Activated CD4-positive, alpha-beta T cell treated with anti-CD3 and anti-CD28 coated beads, Interleukin-2, amount 10 ng/mL, durations not matched to agents 7 days and 5 days (primary cell): ENCODE measurements around the gene ARF1. TPM values are rescaled to one million over a fixed set of nuclear protein-coding genes. Genes with fewer than 3 reads are reported as not detected.

Experiments
- CTCF ChIA-PET: fragments of 350-600 bp; sonication (Branson Sonifier 250); formaldehyde crosslinking; loops from one replicate; lab custom pipeline; 2021; ENCODE audit warnings: antibody characterized with exemption; lab: Charles Lee
- POLR2A ChIA-PET: fragments of 350-600 bp; sonication (Branson Sonifier 250); formaldehyde crosslinking; loops from one replicate; lab custom pipeline; 2021; ENCODE audit warnings: antibody characterized with exemption; lab: Charles Lee
- DNase-seq: peaks from one replicate; pipeline ENCODE4 v3.0.0-alpha.2; 2020
- H3K27ac Mint-ChIP-seq: one replicate; pipeline ENCODE4 v1.8.0; 2021; ENCODE audit warnings: mild to moderate bottlenecking, moderate library complexity, mixed read lengths
- H3K27me3 Mint-ChIP-seq: one replicate; pipeline ENCODE4 v1.8.0; 2021; ENCODE audit warnings: mixed read lengths
- H3K36me3 Mint-ChIP-seq: one replicate; pipeline ENCODE4 v1.8.0; 2021; ENCODE audit warnings: low read depth, mixed read lengths
- H3K4me1 Mint-ChIP-seq: one replicate; pipeline ENCODE4 v1.8.0; 2021; ENCODE audit warnings: mixed read lengths
- H3K4me3 Mint-ChIP-seq: one replicate; pipeline ENCODE4 v1.8.0; 2021; ENCODE audit warnings: mild to moderate bottlenecking, moderate library complexity, mixed read lengths
- H3K9me3 Mint-ChIP-seq: one replicate; pipeline ENCODE4 v1.8.0; 2021; ENCODE audit warnings: mixed read lengths
- total RNA-seq, 2 experiments: library from RNA; stranded (reverse); gene quantifications; one replicate each; pipeline ENCODE4 v1.2.3, GENCODE V29; 2021

ARF1 gene
- total RNA-seq, 2 experiments from 2014 or later = 267 to 285 TPM

GRCh38 chr1:228066891-228067654 is 15.4 kb upstream of the ARF1 start:
- Mint-ChIP-seq H3K27ac (no peak overlapping the region), H3K4me3 (no peak overlapping the region), H3K4me1 (no peaks in the 10 kb centered on the region), H3K36me3 (no peaks in the 10 kb centered on the region), H3K27me3 (peaks cover 8% of the 10 kb centered on the region), H3K9me3 (no peaks in the 10 kb centered on the region)
- CTCF ChIA-PET = interaction anchor here (1.8 kb wide), 1 partner anchor 10 kb away, joined by 5 read pairs; no protein-coding TSS in a partner anchor
- no peak for DNase-seq
- POLR2A ChIA-PET = interaction anchor here (0.6 kb wide), 1 partner anchor 20 kb away, joined by 3 read pairs; no protein-coding TSS in a partner anchor

- peaks cover 6% of the 10 kb centered on the region for H3K27me3 Mint-ChIP-seq
- ChIA-PET CTCF (no interaction called here), POLR2A (no interaction called here)
- no peaks in the 10 kb centered on the region for H3K9me3 Mint-ChIP-seq
- no peaks in the 10 kb centered on the region for H3K4me1 Mint-ChIP-seq
- no peak overlapping the region for H3K27ac Mint-ChIP-seq
- no peak for DNase-seq
- H3K4me3 Mint-ChIP-seq = no peak overlapping the region
- H3K36me3 Mint-ChIP-seq = no peaks in the 10 kb centered on the region
Measured at GRCh38 chr1:228068359-228068758, 14.1 kb upstream of the ARF1 start.

GRCh38 chr1:228070173-228070572 is 12.3 kb upstream of the ARF1 start:
- Mint-ChIP-seq H3K4me1 (no peaks in the 10 kb centered on the region), H3K27me3 (peaks cover 6% of the 10 kb centered on the region), H3K36me3 (no peaks in the 10 kb centered on the region), H3K9me3 (no peaks in the 10 kb centered on the region), H3K4me3 (no peak overlapping the region), H3K27ac (no peak overlapping the region)
- CTCF ChIA-PET = no interaction called here
- no peak for DNase-seq
- POLR2A ChIA-PET = no interaction called here

GRCh38 chr1:228070851-228071250 is 11.7 kb upstream of the ARF1 start:
- Mint-ChIP-seq H3K36me3 (no peaks in the 10 kb centered on the region), H3K4me3 (no peak overlapping the region), H3K27me3 (peaks cover 6% of the 10 kb centered on the region), H3K9me3 (no peaks in the 10 kb centered on the region), H3K4me1 (no peaks in the 10 kb centered on the region), H3K27ac (no peak overlapping the region)
- POLR2A ChIA-PET = no interaction called here
- no peak for DNase-seq
- CTCF ChIA-PET = no interaction called here

GRCh38 chr1:228071839-228072657 is 10.5 kb upstream of the ARF1 start:
- no peak overlapping the region for H3K4me3 Mint-ChIP-seq
- ChIA-PET POLR2A (no interaction called here), CTCF (no interaction called here)
- H3K27ac Mint-ChIP-seq = no peak overlapping the region
- H3K4me1 Mint-ChIP-seq = no peaks in the 10 kb centered on the region
- peaks cover 3% of the 10 kb centered on the region for H3K27me3 Mint-ChIP-seq
- no peaks in the 10 kb centered on the region for H3K9me3 Mint-ChIP-seq
- DNase-seq = no peak
- no peaks in the 10 kb centered on the region for H3K36me3 Mint-ChIP-seq

GRCh38 chr1:228072658-228073043 is 9.9 kb upstream of the ARF1 start:
- POLR2A ChIA-PET = no interaction called here
- Mint-ChIP-seq H3K27me3 (no peaks in the 10 kb centered on the region), H3K27ac (no peak overlapping the region), H3K4me1 (peaks cover under 1% of the 10 kb centered on the region), H3K9me3 (no peaks in the 10 kb centered on the region), H3K4me3 (no peak overlapping the region), H3K36me3 (no peaks in the 10 kb centered on the region)
- CTCF ChIA-PET = no interaction called here
- DNase-seq = no peak

- Mint-ChIP-seq H3K27me3 (no peaks in the 10 kb centered on the region), H3K36me3 (no peaks in the 10 kb centered on the region), H3K9me3 (no peaks in the 10 kb centered on the region), H3K4me3 (no peak overlapping the region), H3K27ac (no peak overlapping the region), H3K4me1 (peaks cover 1% of the 10 kb centered on the region)
- ChIA-PET CTCF (interaction anchor here (1.9 kb wide), 1 partner anchor 9 kb away, joined by 4 read pairs; no protein-coding TSS in a partner anchor), POLR2A (interaction anchor here (0.7 kb wide), 1 partner anchor 61 kb away, joined by 3 read pairs; no protein-coding TSS in a partner anchor)
- no peak for DNase-seq
Measured at GRCh38 chr1:228073061-228073856, 9.2 kb upstream of the ARF1 start.

GRCh38 chr1:228073857-228074545 is 8.5 kb upstream of the ARF1 start:
- no peaks in the 10 kb centered on the region for H3K9me3 Mint-ChIP-seq
- H3K27me3 Mint-ChIP-seq = no peaks in the 10 kb centered on the region
- DNase-seq = no peak
- CTCF ChIA-PET = interaction anchor here (1.9 kb wide), 1 partner anchor 10 kb away, joined by 4 read pairs; no protein-coding TSS in a partner anchor
- no peaks in the 10 kb centered on the region for H3K36me3 Mint-ChIP-seq
- POLR2A ChIA-PET = interaction anchor here (0.7 kb wide), 1 partner anchor 60 kb away, joined by 3 read pairs; no protein-coding TSS in a partner anchor
- peaks cover 3% of the 10 kb centered on the region for H3K4me1 Mint-ChIP-seq
- no peak overlapping the region for H3K27ac Mint-ChIP-seq
- no peak overlapping the region for H3K4me3 Mint-ChIP-seq

- no peaks in the 10 kb centered on the region for H3K27me3 Mint-ChIP-seq
- no peak overlapping the region for H3K4me3 Mint-ChIP-seq
- POLR2A ChIA-PET = no interaction called here
- H3K27ac Mint-ChIP-seq = no peak overlapping the region
- no peaks in the 10 kb centered on the region for H3K36me3 Mint-ChIP-seq
- H3K4me1 Mint-ChIP-seq = peaks cover 11% of the 10 kb centered on the region
- CTCF ChIA-PET = interaction anchor here (1.9 kb wide), 1 partner anchor 11 kb away, joined by 4 read pairs; no protein-coding TSS in a partner anchor
- no peak for DNase-seq
- no peaks in the 10 kb centered on the region for H3K9me3 Mint-ChIP-seq
Measured at GRCh38 chr1:228074954-228075730, 7.4 kb upstream of the ARF1 start.

- POLR2A ChIA-PET = no interaction called here
- H3K27ac Mint-ChIP-seq = no peak overlapping the region
Measured at GRCh38 chr1:228075801-228076271, 6.7 kb upstream of the ARF1 start.

GRCh38 chr1:228076796-228077430 is 5.6 kb upstream of the ARF1 start:
- DNase-seq = no peak
- peaks cover 15% of the 10 kb centered on the region for H3K4me1 Mint-ChIP-seq
- CTCF ChIA-PET = interaction anchor here (0.6 to 1.6 kb wide), 3 partner anchors 10 to 78 kb away, joined by 4 to 11 read pairs (median 5); no protein-coding TSS in a partner anchor
- POLR2A ChIA-PET = no interaction called here
- H3K4me3 Mint-ChIP-seq = no peak overlapping the region
- no peaks in the 10 kb centered on the region for H3K27me3 Mint-ChIP-seq
- no peaks in the 10 kb centered on the region for H3K9me3 Mint-ChIP-seq
- no peak overlapping the region for H3K27ac Mint-ChIP-seq
- no peaks in the 10 kb centered on the region for H3K36me3 Mint-ChIP-seq

More at GRCh38 chr1:228075801-228076271, 6.7 kb upstream of the ARF1 start:
- no peaks in the 10 kb centered on the region for H3K9me3 Mint-ChIP-seq
- CTCF ChIA-PET = interaction anchor here (1.3 kb wide), 1 partner anchor 77 kb away, joined by 4 read pairs; no protein-coding TSS in a partner anchor
- no peaks in the 10 kb centered on the region for H3K27me3 Mint-ChIP-seq
- peaks cover 12% of the 10 kb centered on the region for H3K4me1 Mint-ChIP-seq
- no peaks in the 10 kb centered on the region for H3K36me3 Mint-ChIP-seq
- no peak overlapping the region for H3K4me3 Mint-ChIP-seq
- no peak for DNase-seq
